Heart right ventricle (tissue), 16 donors: Measurements from ENCODE around the gene CD300C. TPM values are rescaled to one million over a fixed set of nuclear protein-coding genes. Genes with fewer than 3 reads are reported as not detected.
"Not testable (repeated sequence)": the region's sequence is repeated elsewhere in the genome, so short reads cannot be mapped to it uniquely, and the experiment has no call there.

Experiments
- ATAC-seq, 8 donors: fragments of 200-7000 bp; cut with Tn5 transposase; one replicate each; pipeline ENCODE4 v1.9.1; 2020; ENCODE audit warnings: mild to moderate bottlenecking in 8 of 8, moderate library complexity in 8 of 8, moderate number of reproducible peaks in 1 of 8
- DNase-seq, 2 donors: peaks; one replicate each; pipeline ENCODE4 v3.0.0-alpha.2; 2020
- H3K27ac ChIP-seq, 10 donors: fragments of 200-600 bp; sonication (generic) in 2 of 10; one replicate each; pipeline versions ENCODE4 v1.5.0 to v1.8.0; 2020 to 2022; ENCODE audit warnings: mild to moderate bottlenecking in 3 of 10
- H3K27me3 ChIP-seq, 7 donors: fragments of 200-600 bp; one replicate each; pipeline ENCODE4 v1.8.0; 2021 to 2022; ENCODE audit warnings: mild to moderate bottlenecking in 2 of 7
- H3K36me3 ChIP-seq, 9 donors: fragments of 200-600 bp; sonication (generic) in 1 of 9; one replicate each; pipeline versions ENCODE4 v1.5.0 to v1.8.0; 2020 to 2022; ENCODE audit warnings: mild to moderate bottlenecking in 2 of 9
- H3K4me1 ChIP-seq, 9 donors: fragments of 200-600 bp; sonication (generic) in 1 of 9; one replicate each; pipeline versions ENCODE4 v1.5.0 to v1.8.0; 2020 to 2022; ENCODE audit warnings: mild to moderate bottlenecking in 4 of 9
- H3K4me3 ChIP-seq, 10 donors: fragments of 200-600 bp; sonication (generic) in 2 of 10; one replicate each; pipeline versions ENCODE4 v1.5.0 to v1.8.0; 2020 to 2022; ENCODE audit warnings: mild to moderate bottlenecking in 7 of 10, moderate library complexity in 2 of 10
- H3K9me3 ChIP-seq, 11 donors: fragments of 200-600 bp in 10 of 11; sonication (generic) in 2 of 11; one replicate each; pipeline versions ENCODE4 v1.5.0 to v1.8.0; 2013 to 2022; ENCODE audit warnings: mild to moderate bottlenecking in 2 of 11, control low read depth in 1 of 11, moderate library complexity in 1 of 11
- CTCF ChIP-seq, 9 donors: fragments of 200-600 bp; sonication (generic) in 2 of 9; IDR thresholded peaks; one replicate each; pipeline versions ENCODE4 v1.5.0 to v1.8.0; 2021 to 2022; ENCODE audit warnings: antibody characterized with exemption in 9 of 9, mild to moderate bottlenecking in 5 of 9, moderate library complexity in 1 of 9
- WGBS, 2 donors: extraction: QIAGEN DNeasy Blood & Tissue Kit; methylation state at CpG; one replicate each; pipeline ENCODE4 v1.1.7; 2013; ENCODE audit warnings: inconsistent platforms in 1 of 2; 5-methylcytosine and 5-hydroxymethylcytosine counted together
- intact Hi-C, 10 donors: fragments of 100-400 bp; cut with DNase I; formaldehyde crosslinking; loops; one replicate each; pipeline versions ENCODE4 v1.11.1 to v1.14.2; 2022
- polyA plus RNA-seq, 2 donors: library from polyadenylated mRNA; stranded (reverse); fragments of 200-250 nt; gene quantifications; one replicate each; pipeline ENCODE4 v1.2.3, GENCODE V29; 2013
- total RNA-seq, 10 donors: library from RNA; stranded (reverse); fragmentation: NEBNext Ultra II Directional in 3 of 10; extraction: Animal tissue kit (Norgen Biotek cat#: 25700) in 3 of 10; gene quantifications; one replicate each; pipeline versions ENCODE4 v1.2.1 to v1.2.4, GENCODE V29; 2021 to 2023
- donor health status: Arrhythmogenic right ventricular cardiomyopathy.
- donor health status: ischemic (EF 13 %, LVEDD 7.1; RV severe dilation, severe dysfunction).
- donor health status: healthy with polysubstance abuse.
- donor health status: DM: no; HTN: yes; CAD: no.
- donor health status: DM: no; HTN: no; CAD: no.
- donor health status: ischemic (EF 25% LVEDD 6.9; RV normal size, moderate dysfunction).
- donor health status: ischemic (EF 25% LVEDD 5.7; RV mildly dilated, moderate dysfunction).
- donor health status: healthy.
- donor health status: DM: yes; HTN: yes; CAD: no.
- donor health status: Ischemic cardiomyopathy.
- donor health status: ischemic (EF 35%, LVEDD 5.7; RV mildly dilated, moderate dysfunction).
- donor health status: nonischemic (EF 11% LVEDD 7.7; RV severe dilation, severe dysfunction).
- donor health status: DM: yes; HTN: yes; CAD: no.
- donor health status: PGD.
- donor health status: ischemic (EF 29% LVEDD 5.4; RV normal size, mild dysfunction).
- donor health status: nonischemic (EF 23%, LVEDD 6.1; RV moderate dilation, normal function).

Gene CD300C
- total and polyA plus RNA-seq, 12 donors, result 0.21 to 3.2 (median 0.55) TPM

DNA sequence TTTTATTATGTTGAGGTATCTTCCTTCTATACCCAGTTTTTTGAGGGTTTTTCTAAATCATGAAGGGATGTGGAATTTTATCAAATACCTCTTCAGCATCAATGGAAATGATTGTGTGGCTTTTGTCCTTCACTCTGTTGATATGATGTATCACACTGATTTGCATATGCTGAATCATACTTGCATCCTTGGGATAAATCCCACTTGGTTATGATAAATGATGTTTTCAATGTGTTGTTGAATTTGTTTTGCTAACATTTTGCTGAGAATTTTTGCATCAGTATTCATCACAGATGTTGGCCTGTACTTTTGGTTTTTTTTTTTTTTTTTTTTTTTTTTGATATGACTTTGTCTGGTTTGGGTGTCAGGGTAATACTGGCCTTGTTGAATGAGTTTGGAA lies 37.8 kb downstream of the CD300C start:
- no peaks in the 10 kb centered on the region for H3K9me3 ChIP-seq
- ATAC-seq, result no peak
- TF ChIP-seq CTCF (IDR thresholded peaks at IDR 0.05), result no peak
- no peak for DNase-seq
- no peak overlapping the region for H3K27ac ChIP-seq
- H3K4me3 ChIP-seq, result no peak overlapping the region
- H3K36me3 ChIP-seq, result no peaks in the 10 kb centered on the region
- intact Hi-C loops, result no loop called here
- peaks cover 0 to 18% (median 0%) of the 10 kb centered on the region in 9 donors for H3K4me1 ChIP-seq
- H3K27me3 ChIP-seq, result peaks cover 0 to 18% (median 0%) of the 10 kb centered on the region in 7 donors

DNA sequence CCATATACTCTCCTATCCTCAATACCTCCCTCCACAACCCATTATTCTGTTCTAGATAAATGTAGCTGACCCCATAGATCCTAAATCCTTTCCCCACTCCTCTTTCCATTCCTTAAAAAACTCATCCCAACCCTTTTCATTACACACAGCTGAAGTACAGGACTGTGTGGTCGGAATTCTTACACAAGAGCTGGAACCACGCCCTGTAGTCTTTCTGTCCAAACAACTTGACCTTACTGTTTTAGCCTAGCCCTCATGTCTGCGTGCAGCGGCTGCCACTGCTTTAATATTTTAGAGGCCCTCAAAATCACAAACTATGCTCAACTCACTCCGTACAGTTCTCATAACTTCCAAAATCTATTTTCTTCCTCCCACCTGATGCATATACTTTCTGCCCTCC lies 42.0 kb downstream of the CD300C start:
- H3K27me3 ChIP-seq, ATAC-seq, H3K4me1 ChIP-seq, intact Hi-C loops, H3K9me3 ChIP-seq, DNase-seq, H3K4me3 ChIP-seq, H3K27ac ChIP-seq, H3K36me3 ChIP-seq: not testable (repeated sequence)
- 76 to 85% methylated on average over 5 of the region's 5 CpGs for WGBS, 2 donors

DNA sequence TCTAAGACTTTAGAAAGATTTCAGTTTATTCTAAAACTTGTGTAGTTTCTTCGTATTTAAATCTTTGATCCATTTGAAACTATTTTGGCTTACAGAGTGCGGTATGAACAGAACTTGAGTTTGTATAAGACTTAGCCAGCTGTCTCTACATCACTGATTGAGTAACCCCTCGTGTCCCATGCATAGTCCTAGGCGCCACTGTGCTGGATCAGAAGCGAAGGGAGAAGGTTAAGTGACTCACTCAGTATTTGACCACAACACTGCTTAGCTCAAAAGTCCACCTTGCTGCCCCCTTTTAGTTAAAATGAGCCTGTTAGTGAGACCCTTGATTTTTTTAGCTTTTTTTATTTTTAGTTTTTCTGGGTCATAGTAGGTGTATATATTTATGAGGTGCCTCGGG lies 43.1 kb downstream of the CD300C start:
- Histone ChIP-seq H3K36me3 (no peaks in the 10 kb centered on the region), H3K9me3 (no peaks in the 10 kb centered on the region), H3K4me1 (no peaks in the 10 kb centered on the region), H3K27me3 (peaks cover 0 to 3% (median 0%) of the 10 kb centered on the region in 7 donors), H3K4me3 (no peak overlapping the region), H3K27ac (no peak overlapping the region)
- no peak for TF ChIP-seq CTCF (IDR thresholded peaks at IDR 0.05)
- no peak for ATAC-seq
- no peak for DNase-seq
- WGBS, 2 donors, result 76 to 77% methylated on average over 6 of the region's 6 CpGs
- intact Hi-C loops, result no loop called here

GRCh38 chr17:74499992-74500391 lies 45.9 kb downstream of the CD300C start:
- H3K9me3 ChIP-seq, result no peaks in the 10 kb centered on the region
- no peak for TF ChIP-seq CTCF (IDR thresholded peaks at IDR 0.05)
- DNase-seq, result no peak
- WGBS, 2 donors, result 75 to 80% methylated on average over 3 of the region's 3 CpGs
- no peaks in the 10 kb centered on the region for H3K4me1 ChIP-seq
- no peaks in the 10 kb centered on the region for H3K36me3 ChIP-seq
- intact Hi-C loops, result loop anchor here in 2 of 10 donors (10.0 kb wide), 2 partner anchors 125 to 195 kb away; no protein-coding TSS in a partner anchor
- no peak overlapping the region for H3K4me3 ChIP-seq
- no peak for ATAC-seq
- no peak overlapping the region for H3K27ac ChIP-seq
- H3K27me3 ChIP-seq, result peaks cover 0 to 6% (median 0%) of the 10 kb centered on the region in 7 donors

DNA sequence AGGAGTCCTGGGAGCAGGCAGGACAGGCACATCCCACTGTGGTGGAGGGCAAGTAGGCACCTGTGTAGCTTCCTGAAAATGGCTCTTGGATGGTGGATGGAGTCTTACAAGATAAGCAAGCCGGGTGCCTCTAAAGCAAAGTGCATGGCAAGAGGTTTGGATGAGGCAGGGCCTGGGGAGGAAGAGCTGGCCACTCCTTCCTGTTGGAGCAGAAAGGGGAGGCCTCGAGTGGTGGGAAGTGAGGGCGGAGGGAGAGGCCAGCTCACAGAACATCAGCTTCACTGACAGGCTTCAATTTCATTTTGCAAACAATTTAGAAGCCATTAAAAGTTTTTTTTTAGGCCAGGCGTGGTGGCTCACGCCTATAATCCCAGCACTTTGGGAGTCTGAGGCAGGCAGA lies 48.4 kb downstream of the CD300C start:
- H3K4me3 ChIP-seq, result no peak overlapping the region
- intact Hi-C loops, result loop anchor here in 2 of 10 donors (10.0 kb wide), 2 partner anchors 123 to 193 kb away; no protein-coding TSS in a partner anchor
- WGBS, 2 donors, result 62 to 67% methylated on average over 5 of the region's 5 CpGs

More for the DNA sequence above, 48.4 kb downstream of the CD300C start:
- TF ChIP-seq CTCF (IDR thresholded peaks at IDR 0.05), result no peak
- no peak for ATAC-seq
- no peaks in the 10 kb centered on the region for H3K9me3 ChIP-seq
- H3K27ac ChIP-seq, result no peak overlapping the region
- peaks cover 0 to 7% (median 0%) of the 10 kb centered on the region in 7 donors for H3K27me3 ChIP-seq
- DNase-seq, result no peak
- no peaks in the 10 kb centered on the region for H3K36me3 ChIP-seq
- H3K4me1 ChIP-seq, result no peaks in the 10 kb centered on the region
